Panc1 (cell line): Measurements from ENCODE around the gene RUNX1. TPM values are rescaled to one million over a fixed set of nuclear protein-coding genes. Genes with fewer than 3 reads are reported as not detected.

Source experiments
- ATAC-seq: fragments of 200-7000 bp; cut with Tn5 transposase; 2 replicates; pipeline ENCODE4 v1.9.1; 2020; ENCODE audit warnings: mild to moderate bottlenecking, moderate library complexity
- BruUV-seq: library from RNA; stranded (reverse); fragments of 400-500 nt; replicated peaks from 2 replicates; lab custom pipeline; 2021; lab: Mats Ljungman, UMichigan
- CTCF ChIA-PET: fragments of 300-600 bp; sonication (Branson Sonifier 250); formaldehyde crosslinking; loops from one replicate; lab custom pipeline; 2022; ENCODE audit warnings: antibody characterized with exemption; lab: Charles Lee
- POLR2A ChIA-PET: fragments of 300-600 bp; sonication (Branson Sonifier 250); formaldehyde crosslinking; loops from one replicate; lab custom pipeline; 2022; ENCODE audit warnings: antibody characterized with exemption; lab: Charles Lee
- DNase-seq: peaks from one replicate; pipeline ENCODE4 v3.0.0-alpha.2; 2010; ENCODE audit warnings: low read depth, low spot score
- H3K27ac ChIP-seq: 2 replicates; pipeline ENCODE4 v1.5.1; 2011; ENCODE audit warnings: mild to moderate bottlenecking, low read length, inconsistent platforms
- H3K27me3 ChIP-seq: fragments of 200-500 bp; sonication (Bioruptor generic); 2 replicates; pipeline ENCODE4 v1.6.0; 2014; ENCODE audit warnings: low read length, inconsistent platforms; ENCODE audit not compliant: control insufficient read depth, insufficient read depth
- H3K36me3 ChIP-seq: fragments of 200-500 bp; sonication (Bioruptor generic); 2 replicates; pipeline ENCODE4 v1.5.1; 2014; ENCODE audit warnings: inconsistent platforms, mild to moderate bottlenecking, low read length, moderate library complexity; ENCODE audit not compliant: control insufficient read depth, insufficient read depth
- H3K4me1 ChIP-seq: 2 replicates; pipeline ENCODE4 v1.5.1; 2011; ENCODE audit warnings: inconsistent platforms, mild to moderate bottlenecking, low read length, moderate library complexity; ENCODE audit not compliant: control insufficient read depth, insufficient read depth
- H3K4me3 ChIP-seq, 2 experiments: 2 replicates each; pipeline ENCODE4 v1.5.1; 2011 to 2012; ENCODE audit warnings: low read depth in 2 of 2, low read length in 2 of 2, mild to moderate bottlenecking in 2 of 2, inconsistent platforms in 1 of 2, moderate library complexity in 1 of 2
- H3K9me3 ChIP-seq: fragments of 200-500 bp; sonication (Bioruptor generic); 2 replicates; pipeline ENCODE4 v1.5.1; 2014; ENCODE audit warnings: low read depth, mild to moderate bottlenecking, inconsistent platforms, low read length, moderate library complexity; ENCODE audit not compliant: control insufficient read depth, insufficient read depth
- POLR2AphosphoS5 ChIP-seq: IDR thresholded peaks from 2 replicates; pipeline ENCODE4 v1.6.1; 2012; ENCODE audit warnings: mild to moderate bottlenecking, low read depth, low read length, moderate library complexity
- SIN3A ChIP-seq: IDR thresholded peaks from 2 replicates; pipeline ENCODE4 v1.6.1; 2012; ENCODE audit warnings: low read depth, mild to moderate bottlenecking, low read length, moderate library complexity, borderline replicate concordance; ENCODE audit not compliant: insufficient read depth
- TCF7L2 ChIP-seq: IDR thresholded peaks from 2 replicates; pipeline ENCODE4 v1.6.1; 2011; ENCODE audit warnings: mild to moderate bottlenecking, low read depth, low read length, inconsistent platforms
- in situ Hi-C: cut with HindIII; loops from 2 replicates; pipeline ENCODE4 v1.10.0; 2016; ENCODE audit warnings: low sequenced_read_pairs, low pct_unique_long_range_greater_than_20kb
- intact Hi-C: fragments of 100-400 bp; cut with micrococcal nuclease; formaldehyde crosslinking; loops from one replicate; pipeline ENCODE4 v1.10.0; 2022; ENCODE audit not compliant: unreplicated experiment
- total RNA-seq: library from RNA; stranded (reverse); gene quantifications from one replicate; pipeline ENCODE4 v1.2.1, GENCODE V29; 2021; ENCODE audit not compliant: unreplicated experiment
- TF ChIP-seq, protein P1 (sequence below): fragments of 450-650 bp; IDR thresholded peaks from 2 replicates; pipeline ENCODE4 v1.5.1; 2017; ENCODE audit warnings: mild to moderate bottlenecking
- TF ChIP-seq, protein P2 (sequence below), 2 experiments: IDR thresholded peaks; 2 replicates each; pipeline ENCODE4 v1.6.1; 2011 to 2012; ENCODE audit warnings: low read depth in 2 of 2, control low read depth in 1 of 2, low read length in 1 of 2, mild to moderate bottlenecking in 1 of 2, moderate library complexity in 1 of 2; ENCODE audit not compliant: insufficient read depth in 1 of 2

RUNX1 gene
- total RNA-seq, 1 experiment from 2014 or later = 22.4 TPM

DNA sequence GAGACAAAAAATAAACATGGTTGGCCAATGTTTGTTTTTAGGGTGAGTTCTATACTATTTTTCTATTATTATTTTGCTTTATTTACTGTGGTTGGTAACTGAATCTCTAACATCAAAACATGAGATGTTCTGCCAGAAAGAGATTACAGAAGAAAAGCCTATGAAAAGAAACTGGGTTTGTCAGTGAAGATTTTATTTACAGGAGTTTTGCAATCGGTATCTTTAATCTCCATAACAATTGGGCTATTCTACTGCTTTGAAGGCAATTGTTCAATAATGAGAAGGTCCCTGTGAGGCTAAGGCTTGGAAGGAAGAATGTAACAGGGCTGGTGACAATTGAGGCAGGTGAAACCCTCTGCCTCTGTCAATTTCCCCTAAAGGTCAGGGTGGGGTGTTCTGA lies 224.8 kb downstream of the RUNX1 start:
- intact Hi-C loops (no loop called here), in situ Hi-C loops (no loop called here)
- Histone ChIP-seq H3K4me3 (no peak overlapping the region), H3K4me1 (no peaks in the 10 kb centered on the region), H3K27me3 (no peaks in the 10 kb centered on the region), H3K27ac (no peak overlapping the region), H3K9me3 (no peaks in the 10 kb centered on the region), H3K36me3 (no peaks in the 10 kb centered on the region; the same call in 1 of the 2 replicates)
- BruUV-seq = no TSS peak
- no peak for DNase-seq
- CTCF ChIA-PET = no interaction called here
- ATAC-seq = no peak
- TF ChIP-seq, protein P1, sequence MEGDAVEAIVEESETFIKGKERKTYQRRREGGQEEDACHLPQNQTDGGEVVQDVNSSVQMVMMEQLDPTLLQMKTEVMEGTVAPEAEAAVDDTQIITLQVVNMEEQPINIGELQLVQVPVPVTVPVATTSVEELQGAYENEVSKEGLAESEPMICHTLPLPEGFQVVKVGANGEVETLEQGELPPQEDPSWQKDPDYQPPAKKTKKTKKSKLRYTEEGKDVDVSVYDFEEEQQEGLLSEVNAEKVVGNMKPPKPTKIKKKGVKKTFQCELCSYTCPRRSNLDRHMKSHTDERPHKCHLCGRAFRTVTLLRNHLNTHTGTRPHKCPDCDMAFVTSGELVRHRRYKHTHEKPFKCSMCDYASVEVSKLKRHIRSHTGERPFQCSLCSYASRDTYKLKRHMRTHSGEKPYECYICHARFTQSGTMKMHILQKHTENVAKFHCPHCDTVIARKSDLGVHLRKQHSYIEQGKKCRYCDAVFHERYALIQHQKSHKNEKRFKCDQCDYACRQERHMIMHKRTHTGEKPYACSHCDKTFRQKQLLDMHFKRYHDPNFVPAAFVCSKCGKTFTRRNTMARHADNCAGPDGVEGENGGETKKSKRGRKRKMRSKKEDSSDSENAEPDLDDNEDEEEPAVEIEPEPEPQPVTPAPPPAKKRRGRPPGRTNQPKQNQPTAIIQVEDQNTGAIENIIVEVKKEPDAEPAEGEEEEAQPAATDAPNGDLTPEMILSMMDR = no peak
- no peak for TF ChIP-seq SIN3A
- POLR2A ChIA-PET = interaction anchor here (0.6 kb wide), 1 partner anchor 10 kb away, joined by 7 read pairs; no protein-coding TSS in a partner anchor

DNA sequence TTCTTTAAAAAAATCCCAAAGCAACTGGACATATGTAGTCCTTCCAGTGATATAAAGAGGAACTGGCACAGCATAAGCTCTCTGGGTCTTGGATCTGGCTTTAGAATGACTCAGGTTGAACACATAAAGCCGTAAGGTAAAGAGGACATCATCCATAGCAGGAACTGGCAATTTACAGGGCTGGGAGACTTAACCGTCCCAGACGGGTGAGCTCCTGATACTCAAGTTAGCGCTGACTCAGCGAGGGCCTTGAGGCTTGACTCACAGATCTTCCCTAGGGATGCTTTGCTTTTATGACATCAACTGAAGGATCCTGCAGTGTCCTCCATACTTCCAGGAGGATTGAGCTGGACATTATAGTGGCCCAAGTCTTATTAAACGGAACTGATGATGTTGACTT lies 226.2 kb downstream of the RUNX1 start:
- no TSS peak for BruUV-seq
- H3K36me3 ChIP-seq = no peaks in the 10 kb centered on the region; the same call in 1 of the 2 replicates
- no peak overlapping the region for H3K27ac ChIP-seq
- H3K9me3 ChIP-seq = no peaks in the 10 kb centered on the region
- ChIA-PET CTCF (no interaction called here), POLR2A (no interaction called here)
- TF ChIP-seq TCF7L2 = no peak
- TF ChIP-seq, protein P1 = no peak
- TF ChIP-seq, protein P2, sequence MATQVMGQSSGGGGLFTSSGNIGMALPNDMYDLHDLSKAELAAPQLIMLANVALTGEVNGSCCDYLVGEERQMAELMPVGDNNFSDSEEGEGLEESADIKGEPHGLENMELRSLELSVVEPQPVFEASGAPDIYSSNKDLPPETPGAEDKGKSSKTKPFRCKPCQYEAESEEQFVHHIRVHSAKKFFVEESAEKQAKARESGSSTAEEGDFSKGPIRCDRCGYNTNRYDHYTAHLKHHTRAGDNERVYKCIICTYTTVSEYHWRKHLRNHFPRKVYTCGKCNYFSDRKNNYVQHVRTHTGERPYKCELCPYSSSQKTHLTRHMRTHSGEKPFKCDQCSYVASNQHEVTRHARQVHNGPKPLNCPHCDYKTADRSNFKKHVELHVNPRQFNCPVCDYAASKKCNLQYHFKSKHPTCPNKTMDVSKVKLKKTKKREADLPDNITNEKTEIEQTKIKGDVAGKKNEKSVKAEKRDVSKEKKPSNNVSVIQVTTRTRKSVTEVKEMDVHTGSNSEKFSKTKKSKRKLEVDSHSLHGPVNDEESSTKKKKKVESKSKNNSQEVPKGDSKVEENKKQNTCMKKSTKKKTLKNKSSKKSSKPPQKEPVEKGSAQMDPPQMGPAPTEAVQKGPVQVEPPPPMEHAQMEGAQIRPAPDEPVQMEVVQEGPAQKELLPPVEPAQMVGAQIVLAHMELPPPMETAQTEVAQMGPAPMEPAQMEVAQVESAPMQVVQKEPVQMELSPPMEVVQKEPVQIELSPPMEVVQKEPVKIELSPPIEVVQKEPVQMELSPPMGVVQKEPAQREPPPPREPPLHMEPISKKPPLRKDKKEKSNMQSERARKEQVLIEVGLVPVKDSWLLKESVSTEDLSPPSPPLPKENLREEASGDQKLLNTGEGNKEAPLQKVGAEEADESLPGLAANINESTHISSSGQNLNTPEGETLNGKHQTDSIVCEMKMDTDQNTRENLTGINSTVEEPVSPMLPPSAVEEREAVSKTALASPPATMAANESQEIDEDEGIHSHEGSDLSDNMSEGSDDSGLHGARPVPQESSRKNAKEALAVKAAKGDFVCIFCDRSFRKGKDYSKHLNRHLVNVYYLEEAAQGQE (IDR thresholded peaks at IDR 0.05; ENCODE audit: insufficient read depth in 1 of 2, low read depth in 2 of 2, low read length in 1 of 2) = no peak
- TF ChIP-seq POLR2AphosphoS5 = no peak
- no peak for TF ChIP-seq SIN3A
- no peak overlapping the region for H3K4me3 ChIP-seq
- intact Hi-C loops = no loop called here
- DNase-seq = no peak
- H3K4me1 ChIP-seq = no peaks in the 10 kb centered on the region
- H3K27me3 ChIP-seq = no peaks in the 10 kb centered on the region
- no peak for ATAC-seq
- in situ Hi-C loops = no loop called here
